ENCODE measurements around the gene THAP7. TPM values are rescaled to one million over a fixed set of nuclear protein-coding genes. Genes with fewer than 3 reads are reported as not detected.

THAP7 gene
- total and polyA plus RNA-seq, 5 experiments from 2014 or later, result 31.7 to 70.5 (median 55.5) TPM

DNA sequence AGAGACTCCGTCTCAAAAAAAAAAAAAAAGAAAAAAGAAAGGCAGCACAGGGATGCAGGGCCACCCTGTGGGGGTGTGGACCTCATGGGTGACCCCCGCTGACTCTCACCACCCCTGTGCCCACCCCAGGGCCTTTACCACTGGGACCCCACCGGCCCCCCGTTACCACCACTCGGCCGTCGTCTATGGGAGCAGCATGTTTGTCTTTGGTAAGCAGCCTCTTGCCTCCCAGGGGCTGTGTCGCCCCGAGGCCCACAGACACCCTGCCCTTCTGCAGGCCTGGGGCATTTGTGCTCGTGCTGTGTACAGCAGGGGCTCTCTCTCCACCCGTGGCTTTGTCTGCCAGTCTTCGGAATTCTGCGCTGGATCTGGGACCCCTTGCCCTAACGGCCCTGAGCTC lies 14.5 kb downstream of the THAP7 start:
- H3K9me3 Mint-ChIP-seq, result no peaks in the 10 kb centered on the region
- ATAC-seq, result no peak
- no peak for DNase-seq
- H3K27me3 Mint-ChIP-seq, result no peaks in the 10 kb centered on the region
- no peak overlapping the region for H3K4me3 Mint-ChIP-seq
- no peak overlapping the region for H3K27ac Mint-ChIP-seq
- peaks cover 0 to 31% (median 2%) of the 10 kb centered on the region in 3 donors for H3K36me3 Mint-ChIP-seq
- H3K4me1 Mint-ChIP-seq, result peaks cover 16 to 38% (median 19%) of the 10 kb centered on the region in 4 donors
- POLR2A ChIA-PET, result interaction anchor here (0.8 kb wide), 1 partner anchor 11 kb away, joined by 3 read pairs; no protein-coding TSS in a partner anchor

GRCh38 chr22:20986365-20986764 lies 15.6 kb downstream of the THAP7 start:
- peak overlapping the region in 2 of 10 donors; percentile 3 to 16 for H3K27ac Mint-ChIP-seq
- H3K4me1 Mint-ChIP-seq, result peaks cover 18 to 41% (median 25%) of the 10 kb centered on the region in 4 donors
- ATAC-seq (no peak), DNase-seq (no peak)
- peaks cover 0 to 27% (median 2%) of the 10 kb centered on the region in 3 donors for H3K36me3 Mint-ChIP-seq
- no peaks in the 10 kb centered on the region for H3K9me3 Mint-ChIP-seq
- POLR2A ChIA-PET, result interaction anchor here (0.6 to 0.9 kb wide), 2 partner anchors 10 to 16 kb away, joined by 3 read pairs; partner anchors contain the start of gene THAP7
- H3K4me3 Mint-ChIP-seq, result no peak overlapping the region
- H3K27me3 Mint-ChIP-seq, result no peaks in the 10 kb centered on the region

- ATAC-seq, result no peak
- no peaks in the 10 kb centered on the region for H3K9me3 Mint-ChIP-seq
- H3K4me1 Mint-ChIP-seq, result peaks cover 23 to 48% (median 32%) of the 10 kb centered on the region in 4 donors
- H3K36me3 Mint-ChIP-seq, result peaks cover 0 to 25% (median 2%) of the 10 kb centered on the region in 3 donors
- no peak overlapping the region for H3K27ac Mint-ChIP-seq
- no peak for DNase-seq
- POLR2A ChIA-PET, result interaction anchor here (0.6 to 0.9 kb wide), 3 partner anchors 11 to 64 kb away, joined by 3 to 5 read pairs (median 3); partner anchors contain the start of gene THAP7
- H3K4me3 Mint-ChIP-seq, result no peak overlapping the region
- no peaks in the 10 kb centered on the region for H3K27me3 Mint-ChIP-seq
These were observed 16.2 kb downstream of the THAP7 start for GRCh38 chr22:20985720-20986119.

DNA sequence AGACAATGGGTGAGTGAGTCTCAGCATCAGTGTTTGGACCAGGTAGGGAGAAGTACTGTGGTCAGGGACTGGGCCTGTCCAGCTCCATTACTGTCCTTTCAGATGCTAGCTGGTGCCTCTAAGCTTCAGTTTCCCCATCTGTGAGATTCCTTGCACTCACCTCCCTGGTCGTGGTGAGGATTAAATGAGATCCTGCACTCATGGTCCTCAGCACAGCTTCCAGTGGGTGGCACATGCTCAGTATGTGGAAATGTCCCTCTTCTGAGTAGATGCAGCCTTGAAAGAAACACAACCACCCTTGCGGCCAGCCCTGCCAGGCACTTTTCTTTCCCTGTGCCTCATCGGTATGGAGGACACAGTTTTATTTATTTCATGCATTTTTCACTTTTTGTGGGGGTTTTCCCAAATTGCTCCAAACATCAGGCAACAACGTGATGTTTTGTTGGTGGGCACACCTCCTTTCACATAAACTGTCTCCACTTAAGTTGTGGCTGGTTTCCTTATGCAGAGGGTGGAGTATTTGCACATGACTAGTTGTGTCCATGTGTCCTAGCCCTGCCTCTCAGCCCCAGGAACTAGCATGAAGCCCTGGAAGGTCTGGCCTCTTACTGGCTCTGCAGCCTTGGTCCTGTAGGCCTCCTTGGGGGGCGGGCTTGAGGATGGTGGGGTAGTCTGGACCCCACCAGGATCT lies 18.7 kb downstream of the THAP7 start:
- ATAC-seq (no peak), DNase-seq (no peak)
- POLR2A ChIA-PET, result interaction anchor here (1.5 to 4.3 kb wide), 2 partner anchors 19 to 66 kb away, joined by 3 to 78 read pairs; partner anchors contain the start of genes CRKL and THAP7
- H3K36me3 Mint-ChIP-seq, result peaks cover 0 to 24% (median 0%) of the 10 kb centered on the region in 3 donors
- H3K27me3 Mint-ChIP-seq, result no peaks in the 10 kb centered on the region
- H3K27ac Mint-ChIP-seq, result peak overlapping the region; percentile 88 to 97 (median 94)
- peaks cover 30 to 53% (median 49%) of the 10 kb centered on the region in 4 donors for H3K4me1 Mint-ChIP-seq
- H3K4me3 Mint-ChIP-seq, result peak overlapping the region; percentile 88 to 97 (median 95)
- H3K9me3 Mint-ChIP-seq, result peaks cover 0 to 4% (median 0%) of the 10 kb centered on the region in 9 donors

GRCh38 chr22:20982563-20982882 lies 19.4 kb downstream of the THAP7 start:
- Mint-ChIP-seq H3K27me3 (no peaks in the 10 kb centered on the region), H3K4me3 (peak overlapping the region; percentile 88 to 97 (median 95)), H3K36me3 (peaks cover 0 to 19% (median 0%) of the 10 kb centered on the region in 3 donors), H3K27ac (peak overlapping the region; percentile 88 to 97 (median 94)), H3K4me1 (peaks cover 28 to 52% (median 49%) of the 10 kb centered on the region in 4 donors), H3K9me3 (peaks cover 0 to 4% (median 0%) of the 10 kb centered on the region in 9 donors)
- ATAC-seq, result peak in 1 of 2 donors; percentile 10
- POLR2A ChIA-PET, result interaction anchor here (1.0 to 4.3 kb wide), 9 partner anchors 8 to 1551 kb away, joined by 3 to 78 read pairs (median 4); partner anchors contain the start of genes CRKL, HIRA and THAP7
- DNase-seq, result peak in 1 of 10 donors; percentile 58

DNA sequence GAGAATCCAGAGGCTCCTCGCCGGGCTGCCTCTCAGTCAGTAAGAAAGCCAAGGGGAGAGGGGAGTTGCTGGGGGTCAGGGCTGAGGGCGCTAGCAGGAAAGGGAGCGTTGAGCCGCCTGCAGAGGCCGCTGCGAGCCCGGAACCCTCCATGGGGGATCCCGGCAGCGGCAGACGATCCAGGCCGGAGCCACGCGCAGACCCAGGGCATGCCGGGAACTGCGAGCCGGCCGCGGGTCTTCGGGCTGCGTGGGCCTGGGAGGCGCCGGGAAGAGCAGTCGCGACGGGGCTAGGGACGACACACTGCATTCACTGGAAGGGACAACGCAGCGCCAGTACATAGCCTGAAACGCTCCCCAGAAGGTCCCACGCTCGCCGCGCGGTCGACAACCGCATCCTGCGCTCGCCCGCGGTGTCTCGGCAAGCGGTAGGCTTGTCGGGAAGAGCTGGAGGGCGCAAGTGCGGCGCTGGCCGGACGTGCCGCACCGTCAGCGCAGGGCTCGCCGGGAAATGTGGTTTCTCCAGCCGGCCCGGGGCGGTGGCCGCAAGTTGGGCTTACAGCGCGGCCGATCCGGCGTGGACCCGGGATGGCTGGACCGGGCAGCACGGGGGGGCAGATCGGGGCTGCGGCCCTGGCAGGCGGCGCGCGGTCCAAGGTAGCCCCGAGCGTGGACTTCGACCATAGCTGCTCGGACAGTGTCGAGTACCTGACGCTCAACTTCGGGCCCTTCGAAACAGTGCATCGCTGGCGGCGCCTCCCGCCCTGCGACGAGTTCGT lies 19.9 kb downstream of the THAP7 start, which contains the start of gene LZTR1:
Gene LZTR1 (plus strand): TSS at position 511 of the 776 bp plus-strand sequence. CDS start 75 bp downstream, at position 586.
- Mint-ChIP-seq H3K27me3 (no peaks in the 10 kb centered on the region), H3K9me3 (peaks cover 0 to 4% (median 0%) of the 10 kb centered on the region in 9 donors), H3K4me3 (peak within 1 kb of the TSS; percentile 88 to 97 (median 95)), H3K4me1 (peaks cover 28 to 52% (median 49%) of the 10 kb centered on the region in 4 donors), H3K27ac (peak within 1 kb of the TSS; percentile 88 to 97 (median 94)), H3K36me3 (peaks cover 0 to 14% (median 0%) of the 10 kb centered on the region in 3 donors)
- POLR2A ChIA-PET, result interaction anchor here (1.0 to 4.3 kb wide), 10 partner anchors 9 to 1550 kb away, joined by 3 to 78 read pairs (median 4); partner anchors contain the start of genes CRKL, HIRA and THAP7
- peak; percentile 78 to 84 for ATAC-seq
- DNase-seq, result peak; percentile 44 to 78 (median 58)

DNA sequence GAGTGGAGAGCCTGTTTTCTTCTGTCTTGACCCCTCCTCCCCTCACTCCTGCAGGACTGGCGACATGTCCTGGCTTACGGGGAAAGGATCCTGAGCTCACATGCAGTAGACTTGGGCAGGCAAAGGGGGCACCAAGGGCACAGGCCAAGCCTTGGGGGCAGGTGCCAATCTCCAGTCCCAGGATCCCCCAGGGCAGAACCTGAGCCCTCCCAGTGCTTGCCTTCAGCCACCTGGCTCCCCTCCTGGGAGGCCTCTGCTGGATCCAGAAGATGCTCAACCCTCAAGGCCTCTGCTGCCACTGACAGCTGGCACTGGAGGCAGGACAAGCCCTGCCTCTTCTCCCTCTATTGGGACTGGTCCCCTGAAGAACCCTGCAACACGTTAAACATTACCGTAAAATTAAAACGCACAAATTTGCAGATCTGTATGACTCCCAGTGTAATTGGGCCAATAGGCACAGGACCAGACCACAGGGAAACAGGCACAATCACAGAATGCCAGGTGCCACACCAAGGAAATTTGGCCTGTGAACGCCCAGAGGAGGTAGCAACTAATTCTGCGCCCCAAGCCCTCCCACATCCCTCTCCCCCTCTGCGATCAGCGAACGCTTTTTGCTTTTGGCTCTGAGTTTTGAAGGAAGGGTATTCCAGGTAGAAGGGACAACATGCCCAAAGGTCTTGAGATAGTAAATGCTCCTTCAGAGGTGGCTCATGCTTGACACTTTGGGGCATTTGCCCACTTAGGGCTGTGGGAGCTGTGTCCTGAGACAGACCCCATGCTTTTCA lies 20.8 kb downstream of the THAP7 start:
- POLR2A ChIA-PET, result interaction anchor here (1.2 to 4.3 kb wide), 5 partner anchors 10 to 40 kb away, joined by 3 to 78 read pairs (median 6); partner anchors contain the start of gene THAP7
- ATAC-seq, result no peak
- Mint-ChIP-seq H3K9me3 (peaks cover 0 to 4% (median 0%) of the 10 kb centered on the region in 9 donors), H3K27me3 (peaks cover 0 to 1% (median 0%) of the 10 kb centered on the region in 5 donors), H3K27ac (peak overlapping the region; percentile 84 to 95 (median 92)), H3K4me3 (peak overlapping the region; percentile 86 to 97 (median 94)), H3K4me1 (peaks cover 28 to 52% (median 49%) of the 10 kb centered on the region in 4 donors), H3K36me3 (peaks cover 0 to 5% (median 0%) of the 10 kb centered on the region in 3 donors)
- DNase-seq, result peak in 1 of 10 donors; percentile 53

GRCh38 chr22:20980523-20980922 lies 21.4 kb downstream of the THAP7 start:
- Mint-ChIP-seq H3K27me3 (peaks cover 0 to 4% (median 0%) of the 10 kb centered on the region in 5 donors), H3K36me3 (peaks cover 0 to 2% (median 0%) of the 10 kb centered on the region in 3 donors), H3K27ac (peak overlapping the region in 8 of 10 donors; percentile 18 to 94 (median 82)), H3K4me3 (peak overlapping the region in 9 of 10 donors; percentile 83 to 97 (median 93)), H3K9me3 (peaks cover 0 to 4% (median 0%) of the 10 kb centered on the region in 9 donors), H3K4me1 (peaks cover 28 to 52% (median 49%) of the 10 kb centered on the region in 4 donors)
- ATAC-seq, result no peak
- POLR2A ChIA-PET, result interaction anchor here (2.4 to 4.3 kb wide), 2 partner anchors 10 to 22 kb away, joined by 12 to 78 read pairs; partner anchors contain the start of gene THAP7
- DNase-seq, result no peak

DNA sequence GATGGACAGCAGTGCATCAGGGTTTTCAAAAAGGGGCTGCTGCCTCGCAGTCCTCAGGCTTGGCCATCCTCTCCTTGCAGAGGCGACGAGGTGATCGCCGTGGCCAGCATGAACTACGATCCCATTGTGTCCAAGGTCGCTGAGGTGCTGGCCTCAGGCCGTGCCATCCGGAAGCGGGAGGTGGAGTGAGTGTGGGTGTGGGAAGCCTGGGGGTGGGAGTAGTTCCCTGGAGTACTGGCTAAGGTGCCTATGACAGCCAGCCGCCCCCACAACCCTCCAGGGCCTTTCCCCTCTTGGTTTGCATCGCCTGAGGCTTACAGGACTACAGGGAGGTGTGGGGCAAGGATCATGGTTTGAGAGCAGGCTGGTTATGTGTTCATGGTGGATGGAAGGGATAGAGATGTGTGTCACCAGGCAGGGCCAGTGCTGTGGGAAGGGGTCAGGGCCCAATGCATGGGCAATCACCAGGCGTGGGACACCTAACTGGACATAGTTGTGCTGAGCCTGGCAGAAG lies 21.9 kb downstream of the THAP7 start:
- Mint-ChIP-seq H3K36me3 (peaks cover 0 to 2% (median 0%) of the 10 kb centered on the region in 3 donors), H3K27ac (peak overlapping the region in 9 of 10 donors; percentile 47 to 94 (median 74)), H3K4me1 (peaks cover 28 to 50% (median 49%) of the 10 kb centered on the region in 4 donors), H3K9me3 (peaks cover 0 to 4% (median 0%) of the 10 kb centered on the region in 9 donors), H3K4me3 (peak overlapping the region in 7 of 10 donors; percentile 8 to 97 (median 86)), H3K27me3 (peaks cover 0 to 4% (median 0%) of the 10 kb centered on the region in 5 donors)
- ATAC-seq (no peak), DNase-seq (no peak)
- POLR2A ChIA-PET, result interaction anchor here (4.3 kb wide), 1 partner anchor 22 kb away, joined by 78 read pairs; the partner anchor contains the start of gene THAP7

- H3K4me3 Mint-ChIP-seq, result peak overlapping the region; percentile 64 to 86 (median 80)
- POLR2A ChIA-PET, result interaction anchor here (4.3 kb wide), 1 partner anchor 23 kb away, joined by 78 read pairs; the partner anchor contains the start of gene THAP7
- peak in 9 of 10 donors; percentile 42 to 83 (median 72) for DNase-seq
- peaks cover 28 to 50% (median 49%) of the 10 kb centered on the region in 4 donors for H3K4me1 Mint-ChIP-seq
- peak; percentile 64 to 79 for ATAC-seq
- peaks cover 0 to 4% (median 0%) of the 10 kb centered on the region in 5 donors for H3K27me3 Mint-ChIP-seq
- peaks cover 0 to 4% (median 0%) of the 10 kb centered on the region in 9 donors for H3K9me3 Mint-ChIP-seq
- H3K36me3 Mint-ChIP-seq, result no peaks in the 10 kb centered on the region
- peak overlapping the region; percentile 60 to 95 (median 90) for H3K27ac Mint-ChIP-seq
These were observed 22.6 kb downstream of the THAP7 start for GRCh38 chr22:20979243-20979809.

All from naive thymus-derived CD8-positive, alpha-beta T cell (primary cell).